K562 (cell line): Measurements from ENCODE around the gene TXN2. TPM values are rescaled to one million over a fixed set of nuclear protein-coding genes. Genes with fewer than 3 reads are reported as not detected.
"Not testable (repeated sequence)": the region's sequence is repeated elsewhere in the genome, so short reads cannot be mapped to it uniquely, and the experiment has no call there.

ENCODE experiments used
- ATAC-seq: fragments of 200-7000 bp; cut with Tn5 transposase; 3 replicates; pipeline ENCODE4 v1.9.1; 2020; ENCODE audit warnings: moderate library complexity
- BruUV-seq: library from RNA; stranded (reverse); fragments of 400-500 nt; replicated peaks from 2 replicates; lab custom pipeline; 2021; lab: Mats Ljungman, UMichigan
- CTCF ChIA-PET: fragments of 300-600 bp; formaldehyde crosslinking; extraction: SDS; loops from one replicate; lab custom pipeline; 2021; ENCODE audit warnings: low intra/inter-chr PET ratio; lab: Yijun Ruan, JAX
- POLR2A ChIA-PET: fragments of 300-600, 350-650 bp; sonication (Branson Sonifier 250); formaldehyde crosslinking; extraction: SDS; loops from one replicate; lab custom pipeline; 2021; ENCODE audit warnings: antibody characterized with exemption, inconsistent platforms; lab: Yijun Ruan, JAX
- DNase-seq, 4 experiments: peaks; one replicate each; pipeline versions ENCODE4 v3.0.0 to v3.0.0-alpha.2; 2011 to 2018; ENCODE audit warnings: low spot score in 3 of 4, mixed read lengths in 3 of 4; ENCODE audit errors: extremely low read depth in 1 of 4
- FAIRE-seq: peaks from 2 replicates; lab custom pipeline; 2011; peaks lifted over from hg19 to GRCh38; lab: Jason Lieb, UNC
- H2AFZ ChIP-seq: 2 replicates; pipeline ENCODE4 v1.6.0; 2011; ENCODE audit warnings: low read depth, low read length, control low read depth, inconsistent platforms
- H3K27ac ChIP-seq: fragments of 200-600 bp; 3 replicates; pipeline ENCODE4 v1.8.0; 2011; ENCODE audit warnings: low read depth, mild to moderate bottlenecking, control low read depth, inconsistent platforms, low read length, moderate library complexity, mixed read lengths; ENCODE audit errors: extremely low read depth
- H3K27me3 ChIP-seq, 2 experiments: fragments of 300-600 bp in 1 of 2; 2 replicates in 1 of 2; 3 replicates in 1 of 2; pipeline versions ENCODE4 v1.6.0 to v1.8.0; 2011; ENCODE audit warnings: inconsistent platforms in 2 of 2, low read length in 2 of 2, mild to moderate bottlenecking in 1 of 2, mixed read lengths in 1 of 2, moderate library complexity in 1 of 2; ENCODE audit not compliant: control insufficient read depth in 2 of 2, insufficient read depth in 2 of 2
- H3K36me3 ChIP-seq: fragments of 300-600 bp; 3 replicates; pipeline ENCODE4 v1.8.0; 2011; ENCODE audit warnings: mild to moderate bottlenecking, low read length, inconsistent platforms; ENCODE audit not compliant: control insufficient read depth, insufficient read depth
- H3K4me1 ChIP-seq, 2 experiments: fragments of 200-600 bp in 1 of 2; replicated peaks in 1 of 2; 2 replicates in 1 of 2; 3 replicates in 1 of 2; pipeline versions ENCODE4 v1.5.1 to v1.8.0; 2011; ENCODE audit warnings: inconsistent platforms in 2 of 2, low read length in 2 of 2, mild to moderate bottlenecking in 1 of 2, mixed read lengths in 1 of 2, moderate library complexity in 1 of 2; ENCODE audit not compliant: control insufficient read depth in 2 of 2, insufficient read depth in 2 of 2
- H3K4me2 ChIP-seq: 2 replicates; pipeline ENCODE4 v1.6.1; 2011; ENCODE audit warnings: low read length, control low read depth, inconsistent platforms, mixed read lengths; ENCODE audit not compliant: insufficient read depth
- H3K4me3 ChIP-seq: fragments of 200-600 bp; sonication (generic), shearing (Covaris generic); 2 replicates; pipeline ENCODE4 v1.5.1; 2016; ENCODE audit warnings: control low read depth, inconsistent platforms
- H3K79me2 ChIP-seq: fragments of 200-600 bp; 3 replicates; pipeline ENCODE4 v1.8.0; 2011; ENCODE audit warnings: low read length, inconsistent platforms; ENCODE audit not compliant: control insufficient read depth, insufficient read depth
- H3K9ac ChIP-seq, 2 experiments: 2 replicates each; pipeline versions ENCODE4 v1.6.0 to v1.6.1; 2011; ENCODE audit warnings: low read depth in 2 of 2, low read length in 2 of 2, control low read depth in 1 of 2, inconsistent platforms in 1 of 2, mild to moderate bottlenecking in 1 of 2, mixed read lengths in 1 of 2; ENCODE audit not compliant: insufficient read depth in 1 of 2
- H3K9me1 ChIP-seq: one replicate; pipeline ENCODE4 v1.6.0; 2011; ENCODE audit warnings: inconsistent platforms, mild to moderate bottlenecking, low read length, moderate library complexity; ENCODE audit not compliant: control insufficient read depth, insufficient read depth
- H3K9me3 ChIP-seq: replicated peaks from 2 replicates; pipeline ENCODE4 v1.5.1; 2011; ENCODE audit warnings: low read depth, low read length, inconsistent platforms; ENCODE audit not compliant: control insufficient read depth, insufficient read depth
- H4K20me1 ChIP-seq: replicated peaks from 2 replicates; pipeline ENCODE4 v1.6.1; 2011; ENCODE audit warnings: low read length, inconsistent platforms, mixed read lengths; ENCODE audit not compliant: control insufficient read depth, insufficient read depth
- ARID4B ChIP-seq: sonication (generic); formaldehyde crosslinking; IDR thresholded peaks from 2 replicates; pipeline ENCODE4 v1.8.0; 2022; ENCODE audit warnings: mild to moderate bottlenecking, missing genetic modification reagents
- PTRF ChIP-seq: fragments of 450-650 bp; IDR thresholded peaks from 2 replicates; pipeline ENCODE4 v1.6.1; 2016; ENCODE audit warnings: mild to moderate bottlenecking, missing genetic modification characterization, missing compliant biosample characterization
- RBM25 ChIP-seq: fragments of 200-400 bp; formaldehyde crosslinking; IDR thresholded peaks from 2 replicates; pipeline ENCODE4 v1.6.1; 2018; ENCODE audit warnings: low read length, low read depth, moderate library complexity; ENCODE audit not compliant: severe bottlenecking
- SUPT5H ChIP-seq: fragments of 450-650 bp; IDR thresholded peaks from 2 replicates; pipeline ENCODE4 v1.6.1; 2016
- ZNF184 ChIP-seq: sonication (generic); formaldehyde crosslinking; IDR thresholded peaks from 2 replicates; pipeline ENCODE4 v1.5.0; 2020; ENCODE audit warnings: missing genetic modification reagents
- WGBS: fragments of 100-300 bp; shearing (Covaris generic); methylation state at CpG from one replicate; pipeline ENCODE4 v1.1.6; 2016; ENCODE audit warnings: low coverage, mixed read lengths; ENCODE audit not compliant: insufficient coverage; ENCODE audit errors: missing lambda C conversion rate; 5-methylcytosine and 5-hydroxymethylcytosine counted together
- in situ Hi-C: fragments of 300-500 bp; cut with MboI; formaldehyde crosslinking; loops from 4 replicates; pipeline ENCODE4 v1.15.0; 2018; ENCODE audit warnings: inconsistent platforms, mixed read lengths
- intact Hi-C: fragments of 100-400 bp; cut with micrococcal nuclease; formaldehyde crosslinking; loops from 2 replicates; pipeline ENCODE4 v1.14.2; 2022
- polyA plus RNA-seq, 8 experiments: library from polyadenylated mRNA; depleted of rRNA in 4 of 8; stranded (reverse) in 5 of 8; unstranded in 3 of 8; fragments of >200 nt; fragmentation: Nextera tagmentation in 2 of 8; fragmentation: Illumina TruSeq in 1 of 8; extraction: Ambion mirVana in 2 of 8; extraction: Trizol in 1 of 8; gene quantifications; 2 replicates each; pipeline versions ENCODE4 v1.2.1 to v1.2.3, GENCODE V29; 2011 to 2014; ENCODE audit warnings: inconsistent platforms in 1 of 8, missing spikeins in 1 of 8
- total RNA-seq, 7 experiments: library from RNA; depleted of rRNA in 6 of 7; stranded (reverse); fragments of >200 nt in 6 of 7; fragmentation: Illumina TruSeq in 2 of 7; extraction: Trizol in 2 of 7; gene quantifications; 2 replicates each; pipeline versions ENCODE4 v1.2.1 to v1.2.3, GENCODE V29; 2011 to 2021; ENCODE audit warnings: low replicate concordance in 1 of 7

TXN2 gene
- total and polyA plus RNA-seq, 9 of the 15 experiments (the other 6 are each of a cell fraction or from before 2014, with no cell fraction given): 48.5 to 399 (median 118) TPM

GRCh38 chr22:36520423-36520822, 39.0 kb upstream of the TXN2 start (continued):
- no peak for TF ChIP-seq RBM25
- TF ChIP-seq ZNF184 (CRISPR knock-in tag): no peak
- no peak for TF ChIP-seq ARID4B
- no peak for TF ChIP-seq PTRF (tag)

- peak; percentile 10; the same call in 1 of the 2 replicates for TF ChIP-seq SUPT5H
- H3K36me3 ChIP-seq: peaks cover 97% of the 10 kb centered on the region
- DNase-seq, in situ Hi-C loops, H3K9me3 ChIP-seq, H3K4me1 ChIP-seq, H2AFZ ChIP-seq, H3K27ac ChIP-seq, H3K27me3 ChIP-seq, H3K9me1 ChIP-seq, H3K79me2 ChIP-seq, ATAC-seq, FAIRE-seq, H3K4me3 ChIP-seq, H3K9ac ChIP-seq, intact Hi-C loops, H4K20me1 ChIP-seq, CTCF ChIA-PET, BruUV-seq, H3K4me2 ChIP-seq: not testable (repeated sequence)
- WGBS: 92% methylated on average over 2 of the region's 2 CpGs
- POLR2A ChIA-PET: interaction anchor here (0.6 to 2.8 kb wide), 5 partner anchors 8 to 239 kb away, joined by 3 to 13 read pairs (median 8); partner anchors contain the start of genes EIF3D and FOXRED2
Measured at GRCh38 chr22:36519906-36520305, 38.5 kb upstream of the TXN2 start.
